SU-DHL-6 (cell line): ENCODE results near the gene ARHGAP28.

ENCODE experiments used
- CTCF ChIP-seq: fragments of 200-600 bp; sonication (generic); IDR thresholded peaks from one replicate; pipeline ENCODE4 v1.5.1; 2017; ENCODE audit warnings: antibody characterized with exemption, mild to moderate bottlenecking, low read length, moderate library complexity; ENCODE audit not compliant: insufficient read depth, poor library complexity, severe bottlenecking
- EZH2phosphoT487 ChIP-seq: fragments of 200-600 bp; sonication (generic), shearing (Covaris generic); conservative IDR thresholded peaks from 2 replicates; pipeline ENCODE4 v1.6.1; 2018; ENCODE audit warnings: mild to moderate bottlenecking, antibody characterized with exemption, low read length, moderate library complexity, mixed read lengths

- no peak for TF ChIP-seq CTCF
- no peak for TF ChIP-seq EZH2phosphoT487
Observed at GRCh38 chr18:6876641-6877041, 147.1 kb downstream of the ARHGAP28 start.
